Measurements from ENCODE around the gene SMIM28. TPM values are rescaled to one million over a fixed set of nuclear protein-coding genes. Genes with fewer than 3 reads are reported as not detected.

The SMIM28 gene
- total and polyA plus RNA-seq, 2 of the 4 experiments (the other 2 are of a cell fraction) = not detected

- H3K56ac ChIP-seq (ENCODE audit: extremely low read depth, insufficient read depth, low read length) = no peak overlapping the region
- CTCF ChIA-PET = interaction anchor here (1.6 kb wide), 1 partner anchor 10 kb away, joined by 4 read pairs; no protein-coding TSS in a partner anchor
- no peak for DNase-seq
These were observed 4.8 kb upstream of the SMIM28 start for GRCh38 chr6:138372711-138373463.

More at GRCh38 chr6:138372711-138373463, 4.8 kb upstream of the SMIM28 start:
- ATAC-seq (ENCODE audit: low read depth) = no peak
- no peaks in the 10 kb centered on the region for H3K79me1 ChIP-seq (ENCODE audit: low read depth in 1 of 2, low read length in 2 of 2)
- no peak overlapping the region for H3K4me2 ChIP-seq (ENCODE audit: low read depth, low read length)
- no peaks in the 10 kb centered on the region for H3K9me3 ChIP-seq (ENCODE audit: control insufficient read depth, insufficient read depth, low read length)
- H3K27ac ChIP-seq (ENCODE audit: insufficient read depth, low read length) = no peak overlapping the region
- dilution Hi-C loops (cut with HindIII; ENCODE audit: low sequenced_read_pairs, unreplicated experiment) = no loop called here
- no peak overlapping the region for H2AK9ac ChIP-seq (replicated peaks; ENCODE audit: low read depth, low read length, poor library complexity)
- H3K9me1 ChIP-seq (ENCODE audit: insufficient read depth, low read length) = no peaks in the 10 kb centered on the region
- BruUV-seq (replicated peaks) = no TSS peak
- no peak overlapping the region for H2BK20ac ChIP-seq (ENCODE audit: low read depth, low read length)
- H3K14ac ChIP-seq (replicated peaks; ENCODE audit: low read depth, low read length) = no peak overlapping the region
- H2AK5ac ChIP-seq (ENCODE audit: low read depth, low read length) = no peak overlapping the region
- POLR2A ChIA-PET (ENCODE audit: unreplicated experiment) = no interaction called here
- H4K5ac ChIP-seq (ENCODE audit: low read depth, low read length) = no peak overlapping the region
- H3K27me3 ChIP-seq (ENCODE audit: control insufficient read depth, insufficient read depth, low read length) = peaks cover 9% of the 10 kb centered on the region
- intact Hi-C loops (cut with micrococcal nuclease) = no loop called here
- in situ Hi-C loops (cut with MboI; ENCODE audit: low sequenced_read_pairs) = no loop called here
- H2BK5ac ChIP-seq (ENCODE audit: low read depth, low read length, poor library complexity, severe bottlenecking) = no peak overlapping the region
- TF ChIP-seq BHLHE40 (IDR thresholded peaks at IDR 0.05; ENCODE audit: low read depth, low read length) (no peak), RFX5 (IDR thresholded peaks at IDR 0.05; ENCODE audit: low read depth, low read length) (no peak), RCOR1 (IDR thresholded peaks at IDR 0.05; ENCODE audit: insufficient replicate concordance, low read length) (no peak), USF2 (IDR thresholded peaks at IDR 0.05; ENCODE audit: low read depth, low read length) (no peak), ELK1 (IDR thresholded peaks at IDR 0.05; ENCODE audit: borderline replicate concordance, low read depth, low read length) (no peak), RAD21 (IDR thresholded peaks at IDR 0.05; ENCODE audit: low read length) (no peak), POLR2A (IDR thresholded peaks at IDR 0.05; ENCODE audit: low read depth, low read length) (no peak), MAZ (IDR thresholded peaks at IDR 0.05; ENCODE audit: borderline replicate concordance, low read depth, low read length) (no peak), MXI1 (IDR thresholded peaks at IDR 0.05; ENCODE audit: borderline replicate concordance, low read depth, low read length) (no peak), NFE2L2 (IDR thresholded peaks at IDR 0.05; ENCODE audit: low read depth, low read length) (no peak), CEBPB (IDR thresholded peaks at IDR 0.05; ENCODE audit: low read depth, low read length) (no peak), SMC3 (IDR thresholded peaks at IDR 0.05; ENCODE audit: low read depth, low read length) (no peak), CTCF (conservative IDR thresholded peaks at IDR 0.05; ENCODE audit: low read depth, low read length) (no peak), MAFK (IDR thresholded peaks at IDR 0.05; ENCODE audit: low read depth, low read length) (no peak), CHD1 (IDR thresholded peaks at IDR 0.05; ENCODE audit: low read depth, low read length) (no peak), FOS (IDR thresholded peaks at IDR 0.05; ENCODE audit: low read depth, low read length) (no peak)
- H3K36me3 ChIP-seq (ENCODE audit: control insufficient read depth, insufficient read depth, low read length) = no peaks in the 10 kb centered on the region
- no peak overlapping the region for H4K91ac ChIP-seq (ENCODE audit: insufficient read depth, low read depth, low read length)
- H3K4me1 ChIP-seq (ENCODE audit: control insufficient read depth, insufficient read depth, low read length) = no peaks in the 10 kb centered on the region
- no peak overlapping the region for H2BK120ac ChIP-seq (ENCODE audit: low read depth, low read length)
- no peak overlapping the region for H3K18ac ChIP-seq (ENCODE audit: low read depth, low read length)
- no peaks in the 10 kb centered on the region for H4K20me1 ChIP-seq (ENCODE audit: insufficient read depth, low read length)
- no peak overlapping the region for H3K23ac ChIP-seq (ENCODE audit: low read depth, low read length)
- no peak overlapping the region for H2AFZ ChIP-seq (replicated peaks; ENCODE audit: low read length, poor library complexity)
- no peak overlapping the region for H3K4me3 ChIP-seq (ENCODE audit: insufficient read depth, low read depth, low read length)
- H2BK15ac ChIP-seq (ENCODE audit: low read depth, low read length) = no peak overlapping the region
- H3K9ac ChIP-seq (ENCODE audit: low read depth, low read length) = no peak overlapping the region
- H4K8ac ChIP-seq (ENCODE audit: low read depth in 2 of 2, low read length in 2 of 2) = no peak overlapping the region
- no peak overlapping the region for H3K4ac ChIP-seq (ENCODE audit: low read depth, low read length)
